Measurements from ENCODE around the gene VAV3.

The VAV3 gene

DNA sequence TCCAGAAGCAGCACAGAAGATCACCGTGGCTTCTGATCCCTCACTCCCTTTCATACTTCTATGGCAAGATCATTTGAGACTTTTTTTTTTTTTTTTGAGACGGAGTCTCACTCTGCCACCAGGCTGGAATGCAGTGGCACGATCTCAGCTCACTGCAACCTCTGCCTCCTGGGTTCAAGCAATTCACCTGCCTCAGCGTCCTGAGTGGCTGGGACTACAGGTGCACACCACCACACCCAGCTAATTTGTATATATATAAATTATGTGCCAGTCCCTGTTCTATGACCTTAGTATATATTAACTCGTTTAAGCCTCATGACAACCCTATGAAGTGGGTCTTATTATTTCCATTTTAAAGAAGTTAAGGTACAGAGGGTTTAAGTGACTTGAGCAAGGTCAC is 298.5 kb downstream of the VAV3 start:
- H3K27me3 ChIP-seq (ENCODE audit: insufficient read depth, poor library complexity, severe bottlenecking): no peaks in the 10 kb centered on the region
- H3K27ac ChIP-seq (replicated peaks): no peak overlapping the region
- DNase-seq (ENCODE audit: low read depth in 1 of 2, low spot score in 1 of 2): no peak
- H3K4me3 ChIP-seq (replicated peaks; ENCODE audit: insufficient read depth, low read length): no peak overlapping the region
- TF ChIP-seq, protein P1, sequence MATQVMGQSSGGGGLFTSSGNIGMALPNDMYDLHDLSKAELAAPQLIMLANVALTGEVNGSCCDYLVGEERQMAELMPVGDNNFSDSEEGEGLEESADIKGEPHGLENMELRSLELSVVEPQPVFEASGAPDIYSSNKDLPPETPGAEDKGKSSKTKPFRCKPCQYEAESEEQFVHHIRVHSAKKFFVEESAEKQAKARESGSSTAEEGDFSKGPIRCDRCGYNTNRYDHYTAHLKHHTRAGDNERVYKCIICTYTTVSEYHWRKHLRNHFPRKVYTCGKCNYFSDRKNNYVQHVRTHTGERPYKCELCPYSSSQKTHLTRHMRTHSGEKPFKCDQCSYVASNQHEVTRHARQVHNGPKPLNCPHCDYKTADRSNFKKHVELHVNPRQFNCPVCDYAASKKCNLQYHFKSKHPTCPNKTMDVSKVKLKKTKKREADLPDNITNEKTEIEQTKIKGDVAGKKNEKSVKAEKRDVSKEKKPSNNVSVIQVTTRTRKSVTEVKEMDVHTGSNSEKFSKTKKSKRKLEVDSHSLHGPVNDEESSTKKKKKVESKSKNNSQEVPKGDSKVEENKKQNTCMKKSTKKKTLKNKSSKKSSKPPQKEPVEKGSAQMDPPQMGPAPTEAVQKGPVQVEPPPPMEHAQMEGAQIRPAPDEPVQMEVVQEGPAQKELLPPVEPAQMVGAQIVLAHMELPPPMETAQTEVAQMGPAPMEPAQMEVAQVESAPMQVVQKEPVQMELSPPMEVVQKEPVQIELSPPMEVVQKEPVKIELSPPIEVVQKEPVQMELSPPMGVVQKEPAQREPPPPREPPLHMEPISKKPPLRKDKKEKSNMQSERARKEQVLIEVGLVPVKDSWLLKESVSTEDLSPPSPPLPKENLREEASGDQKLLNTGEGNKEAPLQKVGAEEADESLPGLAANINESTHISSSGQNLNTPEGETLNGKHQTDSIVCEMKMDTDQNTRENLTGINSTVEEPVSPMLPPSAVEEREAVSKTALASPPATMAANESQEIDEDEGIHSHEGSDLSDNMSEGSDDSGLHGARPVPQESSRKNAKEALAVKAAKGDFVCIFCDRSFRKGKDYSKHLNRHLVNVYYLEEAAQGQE (IDR thresholded peaks at IDR 0.05; ENCODE audit: insufficient replicate concordance, low read depth): no peak
- TF ChIP-seq SPI1 (IDR thresholded peaks at IDR 0.05; ENCODE audit: borderline replicate concordance, low read depth) (no peak), POLR2AphosphoS5 (IDR thresholded peaks at IDR 0.05; ENCODE audit: low read depth) (no peak)

DNA sequence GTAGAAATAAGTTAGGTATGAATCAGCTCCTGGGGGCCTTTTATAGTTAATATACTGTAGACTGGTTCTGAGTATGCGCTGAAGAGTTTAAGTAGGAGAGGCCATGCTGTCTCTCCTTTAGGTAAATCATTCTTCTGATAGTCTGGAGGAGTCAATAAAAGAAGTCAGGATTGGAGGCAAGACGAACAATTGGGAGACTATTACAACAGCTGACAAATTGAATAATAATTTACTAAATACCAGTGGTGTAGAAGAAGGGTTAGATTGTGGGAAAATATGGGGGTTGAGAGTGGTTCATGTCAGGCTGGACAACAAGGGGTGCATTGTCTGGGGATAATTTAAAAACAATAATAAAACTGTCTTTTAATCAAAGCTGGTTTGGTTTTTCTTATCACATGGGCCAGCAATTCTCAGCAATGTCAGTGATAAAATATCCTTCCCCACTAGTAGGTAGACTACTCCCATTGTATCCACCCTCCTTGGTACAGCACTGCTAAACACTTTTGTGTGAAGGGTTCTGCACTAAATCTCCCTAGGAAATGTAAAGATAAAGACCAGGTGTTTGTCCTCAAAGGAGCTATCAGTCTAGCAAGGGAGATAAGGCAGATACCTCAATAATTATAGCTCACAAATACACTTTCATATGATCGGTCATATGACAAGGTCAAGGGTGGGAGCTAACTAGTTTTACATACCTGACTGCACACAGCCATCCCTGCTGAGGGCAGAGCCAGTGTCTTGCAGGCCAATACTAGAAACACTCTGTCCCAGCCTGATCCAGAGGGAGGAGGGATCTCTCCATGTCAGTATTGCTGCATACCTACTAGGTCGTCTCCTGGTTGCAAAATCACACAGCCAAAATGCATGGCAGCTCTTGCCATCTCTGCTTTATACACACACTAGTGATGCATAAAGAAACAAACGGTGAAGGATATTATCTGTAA is 299.7 kb downstream of the VAV3 start:
- DNase-seq (ENCODE audit: low read depth in 1 of 2, low spot score in 1 of 2): no peak
- TF ChIP-seq, protein P2, sequence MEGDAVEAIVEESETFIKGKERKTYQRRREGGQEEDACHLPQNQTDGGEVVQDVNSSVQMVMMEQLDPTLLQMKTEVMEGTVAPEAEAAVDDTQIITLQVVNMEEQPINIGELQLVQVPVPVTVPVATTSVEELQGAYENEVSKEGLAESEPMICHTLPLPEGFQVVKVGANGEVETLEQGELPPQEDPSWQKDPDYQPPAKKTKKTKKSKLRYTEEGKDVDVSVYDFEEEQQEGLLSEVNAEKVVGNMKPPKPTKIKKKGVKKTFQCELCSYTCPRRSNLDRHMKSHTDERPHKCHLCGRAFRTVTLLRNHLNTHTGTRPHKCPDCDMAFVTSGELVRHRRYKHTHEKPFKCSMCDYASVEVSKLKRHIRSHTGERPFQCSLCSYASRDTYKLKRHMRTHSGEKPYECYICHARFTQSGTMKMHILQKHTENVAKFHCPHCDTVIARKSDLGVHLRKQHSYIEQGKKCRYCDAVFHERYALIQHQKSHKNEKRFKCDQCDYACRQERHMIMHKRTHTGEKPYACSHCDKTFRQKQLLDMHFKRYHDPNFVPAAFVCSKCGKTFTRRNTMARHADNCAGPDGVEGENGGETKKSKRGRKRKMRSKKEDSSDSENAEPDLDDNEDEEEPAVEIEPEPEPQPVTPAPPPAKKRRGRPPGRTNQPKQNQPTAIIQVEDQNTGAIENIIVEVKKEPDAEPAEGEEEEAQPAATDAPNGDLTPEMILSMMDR (IDR thresholded peaks at IDR 0.05; ENCODE audit: insufficient read depth, low read length): no peak
- no peak for TF ChIP-seq POLR2AphosphoS5 (IDR thresholded peaks at IDR 0.05; ENCODE audit: low read depth)
- no peak for TF ChIP-seq SPI1 (IDR thresholded peaks at IDR 0.05; ENCODE audit: borderline replicate concordance, low read depth)
- TF ChIP-seq, protein P1 (IDR thresholded peaks at IDR 0.05; ENCODE audit: insufficient replicate concordance, low read depth): no peak
- TF ChIP-seq GABPA (IDR thresholded peaks at IDR 0.05; ENCODE audit: low read depth): no peak
- Histone ChIP-seq H3K27ac (replicated peaks) (no peak overlapping the region), H3K4me3 (replicated peaks; ENCODE audit: insufficient read depth, low read length) (no peak overlapping the region), H3K27me3 (ENCODE audit: insufficient read depth, poor library complexity, severe bottlenecking) (no peaks in the 10 kb centered on the region)

DNA sequence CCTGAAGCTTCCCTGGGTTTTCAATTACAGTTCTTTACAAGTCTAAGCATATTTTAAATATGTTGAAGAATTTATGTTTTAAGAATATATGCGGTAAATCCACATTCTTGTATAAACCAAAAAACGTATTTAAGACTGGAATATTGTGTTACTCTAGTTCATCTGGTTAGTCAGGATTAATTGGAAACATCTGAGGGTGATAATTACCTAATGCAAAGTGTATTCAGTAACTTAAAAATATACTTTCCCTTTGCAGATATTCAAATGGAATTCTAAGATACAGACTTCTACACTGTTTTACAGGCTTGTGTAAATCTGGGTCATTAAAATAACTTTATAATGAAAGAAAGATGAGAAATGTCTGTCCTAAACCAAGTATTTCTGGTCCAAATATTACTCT is 302.0 kb downstream of the VAV3 start:
- Histone ChIP-seq H3K4me3 (replicated peaks; ENCODE audit: insufficient read depth, low read length) (no peak overlapping the region), H3K27ac (replicated peaks) (no peak overlapping the region), H3K27me3 (ENCODE audit: insufficient read depth, poor library complexity, severe bottlenecking) (no peaks in the 10 kb centered on the region)
- DNase-seq (ENCODE audit: low read depth in 1 of 2, low spot score in 1 of 2): no peak
- TF ChIP-seq POLR2AphosphoS5 (IDR thresholded peaks at IDR 0.05; ENCODE audit: low read depth) (no peak), SPI1 (IDR thresholded peaks at IDR 0.05; ENCODE audit: borderline replicate concordance, low read depth) (no peak), GABPA (IDR thresholded peaks at IDR 0.05; ENCODE audit: low read depth) (no peak)
- TF ChIP-seq, protein P2 (IDR thresholded peaks at IDR 0.05; ENCODE audit: insufficient read depth, low read length): no peak
- TF ChIP-seq, protein P1 (IDR thresholded peaks at IDR 0.05; ENCODE audit: insufficient replicate concordance, low read depth): no peak
